ENCODE data around the gene AUTS2. TPM values are rescaled to one million over a fixed set of nuclear protein-coding genes. Genes with fewer than 3 reads are reported as not detected.

The AUTS2 gene
- total RNA-seq, 1 experiment from 2014 or later = 42.1 TPM

DNA sequence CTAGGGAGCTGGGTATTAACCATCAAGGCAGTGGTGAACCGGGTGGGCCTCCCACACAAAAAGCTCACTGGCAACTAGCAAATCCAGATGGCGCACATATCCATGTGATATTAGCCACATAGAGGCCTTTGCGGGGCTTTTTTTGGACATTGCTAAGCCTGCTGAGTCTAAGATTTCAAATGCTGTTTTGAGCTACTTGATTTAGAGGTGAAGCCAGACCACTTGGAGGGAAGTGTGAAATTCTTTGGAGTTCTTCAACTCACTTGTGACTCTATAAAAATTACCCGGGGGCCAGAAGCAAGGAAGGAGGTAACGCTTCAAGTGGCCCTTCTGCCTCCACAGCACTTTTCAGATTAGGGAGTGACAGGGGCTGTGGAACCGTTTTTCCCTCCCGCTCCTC, 913.9 kb downstream of the AUTS2 start:
- no TSS peak for BruUV-seq (replicated peaks)
- CTCF ChIA-PET = no interaction called here
- intact Hi-C loops (cut with micrococcal nuclease; ENCODE audit: unreplicated experiment) = loop anchor here (10.0 kb wide), 1 partner anchor 183 kb away; no protein-coding TSS in a partner anchor
- Histone ChIP-seq H3K4me3 (ENCODE audit: low read depth, low read length, poor library complexity, severe bottlenecking) (no peak overlapping the region), H3K4me1 (ENCODE audit: insufficient read depth, low read length, poor library complexity, severe bottlenecking) (no peaks in the 10 kb centered on the region), H3K27me3 (replicated peaks; ENCODE audit: insufficient read depth, low read depth, low read length, poor library complexity) (no peaks in the 10 kb centered on the region), H3K27ac (ENCODE audit: low read depth, low read length, poor library complexity, severe bottlenecking) (no peak overlapping the region), H3K9me3 (ENCODE audit: low read depth, low read length, poor library complexity, severe bottlenecking) (no peaks in the 10 kb centered on the region), H3K36me3 (ENCODE audit: insufficient read depth, low read length, poor library complexity, severe bottlenecking) (no peaks in the 10 kb centered on the region)
- TF ChIP-seq EZH2 (IDR thresholded peaks at IDR 0.05; ENCODE audit: borderline replicate concordance, low read depth, low read length, poor library complexity, severe bottlenecking) = no peak
- TF ChIP-seq, protein P1, sequence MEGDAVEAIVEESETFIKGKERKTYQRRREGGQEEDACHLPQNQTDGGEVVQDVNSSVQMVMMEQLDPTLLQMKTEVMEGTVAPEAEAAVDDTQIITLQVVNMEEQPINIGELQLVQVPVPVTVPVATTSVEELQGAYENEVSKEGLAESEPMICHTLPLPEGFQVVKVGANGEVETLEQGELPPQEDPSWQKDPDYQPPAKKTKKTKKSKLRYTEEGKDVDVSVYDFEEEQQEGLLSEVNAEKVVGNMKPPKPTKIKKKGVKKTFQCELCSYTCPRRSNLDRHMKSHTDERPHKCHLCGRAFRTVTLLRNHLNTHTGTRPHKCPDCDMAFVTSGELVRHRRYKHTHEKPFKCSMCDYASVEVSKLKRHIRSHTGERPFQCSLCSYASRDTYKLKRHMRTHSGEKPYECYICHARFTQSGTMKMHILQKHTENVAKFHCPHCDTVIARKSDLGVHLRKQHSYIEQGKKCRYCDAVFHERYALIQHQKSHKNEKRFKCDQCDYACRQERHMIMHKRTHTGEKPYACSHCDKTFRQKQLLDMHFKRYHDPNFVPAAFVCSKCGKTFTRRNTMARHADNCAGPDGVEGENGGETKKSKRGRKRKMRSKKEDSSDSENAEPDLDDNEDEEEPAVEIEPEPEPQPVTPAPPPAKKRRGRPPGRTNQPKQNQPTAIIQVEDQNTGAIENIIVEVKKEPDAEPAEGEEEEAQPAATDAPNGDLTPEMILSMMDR (conservative IDR thresholded peaks at IDR 0.05; ENCODE audit: low read depth, low read length) = no peak
- DNase-seq (ENCODE audit: low spot score) = no peak
- POLR2A ChIA-PET (ENCODE audit: low non-redundant PET) = interaction anchor here (0.5 kb wide), 1 partner anchor 426 kb away, joined by 8 read pairs; no protein-coding TSS in a partner anchor

DNA sequence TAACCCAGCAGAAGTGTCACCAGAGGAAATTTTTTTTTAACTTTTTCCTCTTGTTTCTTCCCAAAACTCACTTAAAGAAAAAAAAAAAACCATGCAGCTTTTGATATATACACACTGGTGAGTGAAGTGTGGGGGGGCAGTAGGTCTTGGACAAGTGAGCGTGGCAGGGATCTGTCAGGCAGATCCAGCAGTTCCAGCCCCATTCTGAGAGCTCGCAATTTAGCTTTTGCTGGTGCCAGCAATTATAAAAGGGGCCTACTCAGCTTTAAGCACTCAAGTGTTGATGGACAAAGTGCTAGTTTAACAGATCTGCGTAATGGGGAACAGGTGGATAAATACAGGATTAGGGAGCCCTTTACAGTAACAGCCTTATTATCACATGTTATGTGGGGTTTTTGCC, 914.5 kb downstream of the AUTS2 start:
- intact Hi-C loops (cut with micrococcal nuclease; ENCODE audit: unreplicated experiment) = loop anchor here (10.0 kb wide), 1 partner anchor 182 kb away; no protein-coding TSS in a partner anchor
- Histone ChIP-seq H3K27me3 (replicated peaks; ENCODE audit: insufficient read depth, low read depth, low read length, poor library complexity) (no peaks in the 10 kb centered on the region), H3K27ac (ENCODE audit: low read depth, low read length, poor library complexity, severe bottlenecking) (no peak overlapping the region), H3K4me1 (ENCODE audit: insufficient read depth, low read length, poor library complexity, severe bottlenecking) (no peaks in the 10 kb centered on the region), H3K36me3 (ENCODE audit: insufficient read depth, low read length, poor library complexity, severe bottlenecking) (no peaks in the 10 kb centered on the region), H3K4me3 (ENCODE audit: low read depth, low read length, poor library complexity, severe bottlenecking) (no peak overlapping the region), H3K9me3 (ENCODE audit: low read depth, low read length, poor library complexity, severe bottlenecking) (no peaks in the 10 kb centered on the region)
- ChIA-PET CTCF (no interaction called here), POLR2A (ENCODE audit: low non-redundant PET) (interaction anchor here (0.5 kb wide), 1 partner anchor 426 kb away, joined by 8 read pairs; no protein-coding TSS in a partner anchor)
- DNase-seq (ENCODE audit: low spot score) = no peak
- BruUV-seq (replicated peaks) = no TSS peak
- TF ChIP-seq, protein P1 (conservative IDR thresholded peaks at IDR 0.05; ENCODE audit: low read depth, low read length) = no peak
- no peak for TF ChIP-seq EZH2 (IDR thresholded peaks at IDR 0.05; ENCODE audit: borderline replicate concordance, low read depth, low read length, poor library complexity, severe bottlenecking)

DNA sequence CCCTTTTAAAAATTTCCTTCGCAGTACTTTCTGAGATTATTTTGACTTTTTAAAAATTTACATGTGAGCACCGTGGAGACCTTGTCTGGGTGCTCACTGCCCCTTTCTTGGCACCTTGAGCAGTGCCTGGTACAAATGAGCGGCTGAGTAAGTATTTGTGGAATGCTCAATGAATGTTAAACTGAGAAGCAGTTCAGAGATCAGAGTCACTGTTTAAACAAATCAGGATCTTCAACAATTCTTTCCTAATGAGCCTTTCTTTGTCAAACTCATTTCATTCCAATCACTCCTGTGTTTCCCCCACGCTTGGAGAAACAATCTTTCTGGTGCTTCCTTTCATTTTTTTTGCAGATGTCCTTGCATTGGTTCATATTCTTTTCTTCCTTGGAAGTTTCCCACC, 922.3 kb downstream of the AUTS2 start:
- BruUV-seq (replicated peaks) = no TSS peak
- intact Hi-C loops (cut with micrococcal nuclease; ENCODE audit: unreplicated experiment) = no loop called here
- Histone ChIP-seq H3K9me3 (ENCODE audit: low read depth, low read length, poor library complexity, severe bottlenecking) (no peaks in the 10 kb centered on the region), H3K27me3 (replicated peaks; ENCODE audit: insufficient read depth, low read depth, low read length, poor library complexity) (no peaks in the 10 kb centered on the region), H3K4me1 (ENCODE audit: insufficient read depth, low read length, poor library complexity, severe bottlenecking) (no peaks in the 10 kb centered on the region), H3K4me3 (ENCODE audit: low read depth, low read length, poor library complexity, severe bottlenecking) (no peak overlapping the region), H3K27ac (ENCODE audit: low read depth, low read length, poor library complexity, severe bottlenecking) (no peak overlapping the region), H3K36me3 (ENCODE audit: insufficient read depth, low read length, poor library complexity, severe bottlenecking) (no peaks in the 10 kb centered on the region)
- ChIA-PET POLR2A (ENCODE audit: low non-redundant PET) (no interaction called here), CTCF (no interaction called here)
- TF ChIP-seq EZH2 (IDR thresholded peaks at IDR 0.05; ENCODE audit: borderline replicate concordance, low read depth, low read length, poor library complexity, severe bottlenecking) = no peak
- TF ChIP-seq, protein P1 (conservative IDR thresholded peaks at IDR 0.05; ENCODE audit: low read depth, low read length) = no peak
- no peak for DNase-seq (ENCODE audit: low spot score)

All from A673 (cell line).